Smooth muscle cell of bladder (primary cell): Measurements from ENCODE around the gene MIOX. TPM values are rescaled to one million over a fixed set of nuclear protein-coding genes. Genes with fewer than 3 reads are reported as not detected.

Experiments used
- total RNA-seq: library from RNA; depleted of rRNA; stranded (reverse); fragments of >200 nt; gene quantifications from 2 replicates; pipeline ENCODE4 v1.2.3, GENCODE V29; 2014

The MIOX gene
- total RNA-seq = not detected in 2 replicates

DNA sequence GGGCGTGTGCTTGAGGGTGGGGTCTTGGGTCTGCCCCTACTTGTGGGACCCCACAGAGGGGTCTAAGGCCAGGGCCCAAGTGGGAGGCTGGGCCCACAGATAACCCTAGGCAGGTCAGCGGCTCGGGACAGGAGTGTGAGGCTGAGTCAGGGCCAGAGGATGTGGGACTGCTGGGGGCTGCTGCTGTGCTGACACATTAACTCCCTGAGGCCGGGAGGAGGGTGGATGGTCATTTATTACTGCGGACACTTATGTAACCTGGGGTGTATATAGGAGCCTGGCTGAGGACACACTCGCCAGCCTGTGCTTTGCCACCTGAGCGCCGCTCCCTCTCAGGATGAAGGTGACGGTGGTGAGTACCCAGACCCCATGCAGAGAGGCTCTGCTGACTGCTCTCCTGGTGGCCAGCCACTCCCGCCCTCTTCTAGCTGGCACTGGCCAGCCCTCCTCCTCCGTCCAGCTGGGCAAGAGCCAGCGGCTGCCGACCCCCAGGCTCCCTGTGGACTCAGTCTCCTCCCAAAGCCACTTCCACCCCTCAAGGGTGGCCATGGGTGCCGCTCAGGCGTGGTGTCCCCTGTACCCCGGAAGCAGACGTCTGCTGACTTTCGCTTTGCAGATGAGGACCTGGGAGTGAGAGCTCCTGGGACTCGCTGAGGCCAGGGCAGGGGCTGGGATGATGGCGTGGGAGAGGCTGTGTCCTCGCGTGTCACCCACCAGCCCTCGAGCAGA, at the start of gene MIOX:
Gene MIOX (plus strand): TSS at position 299 of the 729 bp plus-strand sequence. CDS start 39 bp downstream, at position 338.

DNA sequence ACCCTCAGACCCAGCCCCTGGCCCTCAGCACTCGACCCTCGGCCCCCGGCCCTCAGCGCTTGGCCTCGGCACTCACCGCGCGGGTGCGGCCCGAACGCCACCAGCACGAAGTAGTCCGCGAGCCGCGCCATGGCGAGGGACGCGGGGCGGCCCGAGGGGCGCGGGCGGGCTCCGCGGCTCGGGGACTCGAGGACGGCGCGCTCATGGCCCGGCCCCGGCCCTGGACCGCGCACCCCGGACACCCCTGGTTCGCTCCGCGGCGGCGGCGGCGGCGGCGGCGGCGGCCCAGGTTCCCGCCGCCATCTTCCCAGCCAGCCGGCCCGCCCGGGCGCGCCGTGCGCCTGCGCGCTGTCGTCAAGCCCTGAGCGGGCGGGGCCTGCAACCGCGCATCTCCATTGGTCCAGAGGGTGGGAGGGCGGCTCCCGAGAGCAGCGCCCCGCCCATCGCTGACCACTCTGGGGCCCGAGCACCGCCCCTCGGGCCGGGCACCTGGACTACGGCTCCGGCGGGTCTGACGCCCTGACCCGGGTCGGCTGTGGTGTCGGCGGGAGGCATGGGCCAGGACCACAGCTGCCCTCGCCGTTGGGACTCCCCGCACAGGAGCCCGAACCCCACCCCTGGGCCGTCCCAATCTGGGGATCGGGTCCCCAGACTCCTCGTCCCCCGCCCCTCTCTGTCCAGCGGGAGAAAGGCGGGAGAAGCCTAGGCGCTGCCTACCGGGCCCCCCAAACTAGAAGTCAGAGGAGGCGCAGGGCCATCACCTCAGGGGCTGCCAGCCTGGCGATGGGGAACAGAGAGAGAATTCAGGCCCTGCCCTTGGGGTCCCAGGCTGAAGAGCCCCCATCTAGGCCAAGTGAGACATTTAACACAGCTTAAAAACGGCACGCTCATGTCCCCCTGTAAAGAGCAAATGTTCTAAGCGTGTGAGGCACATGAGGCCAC, 11.7 kb upstream of the MIOX start, which contains the start of gene SBF1:
Gene SBF1 (minus strand): TSS at position 326 of the 942 bp plus-strand sequence. CDS start 195 bp downstream, at position 131.

DNA sequence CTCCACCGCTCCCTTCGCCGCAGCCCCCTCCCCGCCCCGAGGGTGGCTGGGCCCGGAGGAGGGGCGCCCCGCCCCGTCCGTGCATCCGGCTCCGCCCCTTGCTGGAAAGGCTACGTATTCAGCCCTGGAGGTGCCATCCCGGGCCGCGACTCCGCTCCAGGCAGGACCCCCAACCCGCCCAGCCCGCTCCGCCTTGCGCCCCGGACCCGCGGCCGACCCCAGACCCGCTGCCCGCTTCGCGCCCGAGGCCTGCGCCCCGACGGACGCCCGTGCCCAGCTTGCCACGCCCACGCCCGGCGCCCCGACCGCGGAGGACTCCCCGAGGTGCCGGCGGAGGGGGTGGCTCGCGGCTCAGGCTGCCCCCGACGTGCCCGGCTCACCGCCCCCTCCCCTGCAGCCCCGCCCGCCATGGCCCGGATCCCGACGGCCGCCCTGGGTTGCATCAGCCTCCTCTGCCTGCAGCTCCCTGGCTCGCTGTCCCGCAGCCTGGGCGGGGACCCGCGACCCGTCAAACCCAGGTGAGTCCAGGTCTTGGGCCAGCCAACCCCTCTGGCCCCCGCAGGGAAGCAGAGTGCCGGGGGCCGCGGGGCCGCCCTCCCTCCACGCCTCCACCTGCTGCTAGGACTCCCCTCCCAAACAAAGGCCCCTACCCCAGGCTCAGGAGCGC, 5.1 kb upstream of the MIOX start, which contains the start of gene ADM2:
Gene ADM2 (plus strand): TSS at position 104 of the 667 bp plus-strand sequence. CDS start 305 bp downstream, at position 409.

GRCh38 chr22:50507421-50507990, 20.8 kb downstream of the MIOX start, which contains the start of gene LMF2:
Gene LMF2, minus strand, starts transcription at chr22:50507702. Its CDS starts 27 bp downstream, at chr22:50507675.

DNA sequence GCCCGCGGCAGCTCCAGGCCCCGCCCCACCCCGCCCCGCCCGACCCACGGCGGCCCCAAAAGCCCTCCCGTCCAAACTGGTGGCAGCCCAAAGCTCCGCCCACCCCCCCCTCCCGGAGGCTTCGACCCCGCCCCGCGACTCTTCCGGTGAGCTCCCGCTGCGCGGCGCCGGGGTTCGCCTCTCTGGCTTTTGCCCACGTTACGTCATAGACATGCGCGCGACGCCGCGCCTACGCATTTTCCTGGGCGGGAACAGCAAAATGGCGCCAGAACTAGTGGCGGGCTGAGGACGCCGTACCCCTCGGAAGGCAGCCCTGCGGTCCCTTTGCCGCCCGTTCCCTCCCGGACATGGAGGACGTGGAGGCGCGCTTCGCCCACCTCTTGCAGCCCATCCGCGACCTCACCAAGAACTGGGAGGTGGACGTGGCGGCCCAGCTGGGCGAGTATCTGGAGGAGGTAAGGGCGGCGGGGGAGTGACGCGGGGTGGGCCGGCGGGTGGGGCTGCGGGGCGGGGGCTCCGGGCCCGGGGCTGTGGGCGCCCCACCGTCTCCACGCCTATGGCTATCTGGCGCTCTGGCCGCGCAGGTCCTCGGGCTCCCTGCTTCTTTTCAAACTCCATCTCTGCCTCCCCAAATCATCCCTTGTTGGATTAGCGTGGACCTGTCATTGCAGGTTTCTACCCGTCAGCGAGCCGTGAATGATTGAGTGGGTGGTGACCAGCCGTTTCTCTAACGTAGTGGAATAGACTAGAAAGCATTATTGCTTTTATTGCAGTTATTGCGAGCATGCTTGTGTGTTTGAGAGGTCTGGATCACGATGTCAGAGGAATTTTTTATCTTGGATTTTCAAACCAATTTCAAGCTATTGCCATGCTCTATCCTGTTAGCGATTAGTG, 21.6 kb downstream of the MIOX start, which contains the start of gene NCAPH2:
Gene NCAPH2 (plus strand): TSS at position 234 of the 894 bp plus-strand sequence. CDS start 114 bp downstream, at position 348.

GRCh38 chr22:50525104-50525857, 38.6 kb downstream of the MIOX start, which contains the start of gene SCO2:
Gene SCO2, minus strand, starts transcription at chr22:50525598. Its CDS starts 1,187 bp downstream, at chr22:50524411.

GRCh38 chr22:50529897-50530579, 43.4 kb downstream of the MIOX start, which contains the start of gene TYMP:
Gene TYMP, minus strand, starts transcription at chr22:50530012. Its CDS starts 303 bp downstream, at chr22:50529709.

Other genes starting within 250 kb of the MIOX start
- 19.5 and 31.0 TPM in 2 replicates for gene TUBGCP6, start 241.8 kb upstream of the MIOX start, total RNA-seq
- gene HDAC10, start 235.6 kb upstream of the MIOX start, total RNA-seq = 16.1 and 19.6 TPM in 2 replicates
- gene MAPK12, start 225.2 kb upstream of the MIOX start, total RNA-seq = 30.3 and 31.2 TPM in 2 replicates
- gene MAPK11, start 216.5 kb upstream of the MIOX start, total RNA-seq = 4.8 and 5.1 TPM in 2 replicates
- 130 and 166 TPM in 2 replicates for gene PLXNB2, start 179.2 kb upstream of the MIOX start, total RNA-seq
- gene DENND6B, start 159.8 kb upstream of the MIOX start, total RNA-seq = 1.6 and 2.1 TPM in 2 replicates
- gene PPP6R2, start 143.5 kb upstream of the MIOX start, total RNA-seq = 64.1 and 64.8 TPM in 2 replicates
- 54.6 and 79.1 TPM in 2 replicates for gene SBF1, start 11.8 kb upstream of the MIOX start, total RNA-seq
- gene ADM2, start 5.3 kb upstream of the MIOX start, total RNA-seq = 1.4 and 2.4 TPM in 2 replicates
- 20.9 and 28.4 TPM in 2 replicates for gene LMF2, start 20.8 kb downstream of the MIOX start, total RNA-seq
- gene NCAPH2, start 21.4 kb downstream of the MIOX start, total RNA-seq = 17.1 and 18.6 TPM in 2 replicates
- 0.57 and 1.6 TPM in 2 replicates for gene SCO2, start 38.7 kb downstream of the MIOX start, total RNA-seq
- gene TYMP, start 43.2 kb downstream of the MIOX start, total RNA-seq = 15.7 and 26.9 TPM in 2 replicates
- 0.28 TPM in 2 replicates for gene KLHDC7B, start 59.0 kb downstream of the MIOX start, total RNA-seq
- 0.37 and 0.85 TPM in 2 replicates for gene SYCE3, start 76.1 kb downstream of the MIOX start, total RNA-seq
- gene CPT1B, start 91.6 kb downstream of the MIOX start, total RNA-seq = 1.00 and 2.3 TPM in 2 replicates
- gene CHKB, start 96.0 kb downstream of the MIOX start, total RNA-seq = 16.6 and 19.3 TPM in 2 replicates
- 0.28 TPM in 2 replicates for gene MAPK8IP2, start 113.9 kb downstream of the MIOX start, total RNA-seq
- gene ARSA, start 141.3 kb downstream of the MIOX start, total RNA-seq = 13.9 and 16.4 TPM in 2 replicates
- gene SHANK3, start 186.0 kb downstream of the MIOX start, total RNA-seq = 0.57 and 0.74 TPM in 2 replicates